ENCODE data around the gene PCGF1. TPM values are rescaled to one million over a fixed set of nuclear protein-coding genes. Genes with fewer than 3 reads are reported as not detected.

The PCGF1 gene
- total and polyA plus RNA-seq, 2 of the 13 experiments (the other 11 are each of a cell fraction or from before 2014, with no cell fraction given) = 20.4 to 22.6 TPM

DNA sequence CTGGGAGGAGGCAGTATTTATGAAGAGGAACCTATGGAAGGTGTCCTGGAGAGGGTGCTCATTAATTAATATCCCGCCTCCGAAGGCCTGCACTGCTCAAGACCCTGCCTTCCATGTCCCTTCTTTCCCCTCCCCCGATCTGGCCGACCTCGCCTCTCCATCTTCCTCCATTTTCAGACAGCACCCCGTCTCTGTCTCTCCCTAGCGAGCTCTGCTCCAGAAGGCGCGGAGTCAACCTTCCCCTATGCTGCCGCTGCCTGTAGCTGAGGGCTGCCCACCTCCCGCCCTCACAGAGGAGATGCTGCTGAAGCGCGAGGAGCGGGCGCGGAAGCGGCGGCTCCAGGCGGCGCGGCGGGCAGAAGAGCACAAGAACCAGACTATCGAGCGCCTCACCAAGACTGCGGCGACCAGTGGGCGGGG lies 50.4 kb downstream of the PCGF1 start (continued):
- TF ChIP-seq TERF1 (CRISPR knock-in tag; IDR thresholded peaks at IDR 0.05) = no peak
- TF ChIP-seq ZNF782 (CRISPR knock-in tag; IDR thresholded peaks at IDR 0.05; ENCODE audit: borderline replicate concordance) = no peak
- no peak for TF ChIP-seq ZC3H4 (CRISPR knock-in tag; IDR thresholded peaks at IDR 0.05; ENCODE audit: borderline replicate concordance)
- TF ChIP-seq SUZ12 (IDR thresholded peaks at IDR 0.05; ENCODE audit: low read depth, low read length) = no peak
- no peak for TF ChIP-seq HNRNPH1 (optimal IDR thresholded peaks at IDR 0.05; ENCODE audit: low read depth, low read length)
- TF ChIP-seq KLF9 (CRISPR knock-in tag; IDR thresholded peaks at IDR 0.05; ENCODE audit: low read depth) = 0 out of 2 replicates have a peak, but pooled peaks have one; percentile 3
- TF ChIP-seq, protein P1, sequence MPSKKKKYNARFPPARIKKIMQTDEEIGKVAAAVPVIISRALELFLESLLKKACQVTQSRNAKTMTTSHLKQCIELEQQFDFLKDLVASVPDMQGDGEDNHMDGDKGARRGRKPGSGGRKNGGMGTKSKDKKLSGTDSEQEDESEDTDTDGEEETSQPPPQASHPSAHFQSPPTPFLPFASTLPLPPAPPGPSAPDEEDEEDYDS (CRISPR knock-in tag; IDR thresholded peaks at IDR 0.05) = no peak
- TF ChIP-seq IRX3 (CRISPR knock-in tag; IDR thresholded peaks at IDR 0.05; ENCODE audit: borderline replicate concordance, low read depth) = no peak
- no peak for TF ChIP-seq ZNF432 (CRISPR knock-in tag; IDR thresholded peaks at IDR 0.05; ENCODE audit: borderline replicate concordance)
- TF ChIP-seq SOX5 (CRISPR knock-in tag; IDR thresholded peaks at IDR 0.05; ENCODE audit: borderline replicate concordance) = no peak
- no peak for TF ChIP-seq RXRA (CRISPR knock-in tag; IDR thresholded peaks at IDR 0.05)
- TF ChIP-seq ZNF720 (CRISPR knock-in tag; IDR thresholded peaks at IDR 0.05) = no peak
- no peak for TF ChIP-seq SP5 (CRISPR knock-in tag; IDR thresholded peaks at IDR 0.05; ENCODE audit: borderline replicate concordance, low read depth)
- TF ChIP-seq TFDP1 (CRISPR knock-in tag; IDR thresholded peaks at IDR 0.05; ENCODE audit: borderline replicate concordance) = 0 out of 2 replicates have a peak, but pooled peaks have one; percentile 45
- no peak for TF ChIP-seq ZNF44 (CRISPR knock-in tag; IDR thresholded peaks at IDR 0.05)
- peak; percentile 60; the same call in 1 of the 2 replicates for TF ChIP-seq MAZ (IDR thresholded peaks at IDR 0.05; ENCODE audit: borderline replicate concordance, low read depth, low read length)
- 0 out of 2 replicates have a peak, but pooled peaks have one; percentile 34 for TF ChIP-seq MAZ (CRISPR knock-in tag; IDR thresholded peaks at IDR 0.05; ENCODE audit: low read depth)
- TF ChIP-seq KLF15 (CRISPR knock-in tag; IDR thresholded peaks at IDR 0.05; ENCODE audit: borderline replicate concordance) = no peak; the same call in 1 of the 2 replicates
- TF ChIP-seq HMG20B (CRISPR knock-in tag; conservative IDR thresholded peaks at IDR 0.05) = no peak
- TF ChIP-seq ZNF33A (CRISPR knock-in tag; IDR thresholded peaks at IDR 0.05; ENCODE audit: borderline replicate concordance) = no peak
- TF ChIP-seq ZFP1 (CRISPR knock-in tag; IDR thresholded peaks at IDR 0.05) = no peak
- TF ChIP-seq SKI (IDR thresholded peaks at IDR 0.05; ENCODE audit: partially characterized antibody) = no peak
- TF ChIP-seq ZSCAN25 (CRISPR knock-in tag; IDR thresholded peaks at IDR 0.05) = no peak
- peak; percentile 52 for TF ChIP-seq ZNF331 (CRISPR knock-in tag; IDR thresholded peaks at IDR 0.05)
- no peak for TF ChIP-seq EEA1 (CRISPR knock-in tag; IDR thresholded peaks at IDR 0.05; ENCODE audit: borderline replicate concordance)
- no peak for TF ChIP-seq ZNF180 (CRISPR knock-in tag; IDR thresholded peaks at IDR 0.05; ENCODE audit: borderline replicate concordance, low read depth)
- no peak for TF ChIP-seq PAXIP1 (CRISPR knock-in tag; conservative IDR thresholded peaks at IDR 0.05)
